Measurements from ENCODE around the gene SNED1.

Gene SNED1

DNA sequence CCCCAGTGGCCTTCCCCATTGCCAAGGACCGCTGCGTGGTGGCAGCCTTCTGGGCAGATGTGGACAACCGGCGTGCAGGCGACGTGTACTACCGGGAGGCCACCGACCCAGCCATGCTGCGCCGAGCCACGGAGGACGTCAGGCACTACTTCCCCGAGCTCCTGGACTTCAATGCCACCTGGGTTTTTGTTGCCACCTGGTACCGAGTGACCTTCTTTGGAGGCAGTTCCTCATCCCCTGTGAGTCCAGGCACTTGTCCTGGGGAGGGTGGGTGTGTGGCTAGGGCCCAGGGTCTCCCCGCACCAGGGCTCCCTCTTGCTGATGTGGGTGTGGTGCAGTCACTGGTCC lies 31.9 kb downstream of the SNED1 start:
- H3K4me3 ChIP-seq (ENCODE audit: low read length), result no peak overlapping the region
- DNase-seq (ENCODE audit: low read depth), result no peak
- TF ChIP-seq, protein P1, sequence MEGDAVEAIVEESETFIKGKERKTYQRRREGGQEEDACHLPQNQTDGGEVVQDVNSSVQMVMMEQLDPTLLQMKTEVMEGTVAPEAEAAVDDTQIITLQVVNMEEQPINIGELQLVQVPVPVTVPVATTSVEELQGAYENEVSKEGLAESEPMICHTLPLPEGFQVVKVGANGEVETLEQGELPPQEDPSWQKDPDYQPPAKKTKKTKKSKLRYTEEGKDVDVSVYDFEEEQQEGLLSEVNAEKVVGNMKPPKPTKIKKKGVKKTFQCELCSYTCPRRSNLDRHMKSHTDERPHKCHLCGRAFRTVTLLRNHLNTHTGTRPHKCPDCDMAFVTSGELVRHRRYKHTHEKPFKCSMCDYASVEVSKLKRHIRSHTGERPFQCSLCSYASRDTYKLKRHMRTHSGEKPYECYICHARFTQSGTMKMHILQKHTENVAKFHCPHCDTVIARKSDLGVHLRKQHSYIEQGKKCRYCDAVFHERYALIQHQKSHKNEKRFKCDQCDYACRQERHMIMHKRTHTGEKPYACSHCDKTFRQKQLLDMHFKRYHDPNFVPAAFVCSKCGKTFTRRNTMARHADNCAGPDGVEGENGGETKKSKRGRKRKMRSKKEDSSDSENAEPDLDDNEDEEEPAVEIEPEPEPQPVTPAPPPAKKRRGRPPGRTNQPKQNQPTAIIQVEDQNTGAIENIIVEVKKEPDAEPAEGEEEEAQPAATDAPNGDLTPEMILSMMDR (conservative IDR thresholded peaks at IDR 0.05; ENCODE audit: low read depth, low read length), result no peak

DNA sequence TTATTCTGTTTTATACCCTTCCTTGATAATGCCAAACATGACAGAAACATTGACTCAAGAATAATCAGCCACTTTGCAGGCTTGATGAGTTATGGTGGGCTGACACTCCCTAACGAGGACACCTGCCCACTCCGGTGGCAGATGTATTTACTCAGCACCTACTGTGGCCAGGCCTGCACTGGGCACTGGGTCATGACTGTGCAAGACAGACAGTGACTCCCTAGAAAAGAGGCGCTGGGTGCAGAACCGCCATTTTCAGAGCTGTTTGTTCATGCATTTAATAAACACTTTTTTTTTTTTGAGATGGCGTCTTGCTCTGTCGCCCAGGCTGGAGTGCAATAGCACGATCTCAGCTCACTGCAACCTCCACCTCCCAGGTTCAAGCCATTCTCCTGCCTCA lies 32.5 kb downstream of the SNED1 start:
- TF ChIP-seq, protein P1 (conservative IDR thresholded peaks at IDR 0.05; ENCODE audit: low read depth, low read length), result no peak
- no peak for DNase-seq (ENCODE audit: low read depth)
- no peak overlapping the region for H3K4me3 ChIP-seq (ENCODE audit: low read length)

DNA sequence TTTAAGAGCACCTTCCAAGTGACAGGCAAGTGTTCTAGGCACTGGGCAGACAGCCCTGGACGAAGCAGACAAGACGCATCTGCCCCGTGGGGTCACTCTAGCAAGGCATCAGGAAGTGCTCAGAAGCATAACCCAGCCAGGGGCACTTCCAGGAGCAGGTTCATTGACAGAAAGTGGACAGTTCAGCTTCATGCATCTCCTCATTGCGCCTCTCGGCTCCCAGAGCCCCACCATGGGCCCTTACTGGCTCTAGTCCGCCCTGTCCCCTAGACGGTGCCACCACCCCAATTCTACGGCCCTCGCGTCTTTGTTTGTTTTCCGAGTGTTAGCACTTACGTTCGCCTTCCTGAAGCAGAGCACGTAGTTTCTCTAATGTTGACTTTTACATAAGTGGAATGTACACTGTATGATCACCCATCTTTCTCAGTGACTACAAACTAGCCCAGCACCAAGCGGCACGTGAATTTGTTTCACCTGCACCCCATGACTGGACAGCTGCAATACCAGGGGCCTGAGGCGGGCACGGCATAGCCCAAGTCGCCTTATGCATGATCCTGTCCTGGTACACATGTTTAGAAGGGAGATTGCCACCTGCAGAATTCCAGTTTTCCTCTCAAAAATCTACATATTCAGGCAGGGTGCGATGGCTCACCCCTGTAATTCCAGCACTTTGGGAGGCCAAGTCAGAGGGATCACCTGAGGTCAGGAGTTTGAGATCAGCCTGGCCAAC lies 33.2 kb downstream of the SNED1 start:
- no peak for DNase-seq (ENCODE audit: low read depth)
- TF ChIP-seq, protein P1 (conservative IDR thresholded peaks at IDR 0.05; ENCODE audit: low read depth, low read length), result no peak
- no peak overlapping the region for H3K4me3 ChIP-seq (ENCODE audit: low read length)

DNA sequence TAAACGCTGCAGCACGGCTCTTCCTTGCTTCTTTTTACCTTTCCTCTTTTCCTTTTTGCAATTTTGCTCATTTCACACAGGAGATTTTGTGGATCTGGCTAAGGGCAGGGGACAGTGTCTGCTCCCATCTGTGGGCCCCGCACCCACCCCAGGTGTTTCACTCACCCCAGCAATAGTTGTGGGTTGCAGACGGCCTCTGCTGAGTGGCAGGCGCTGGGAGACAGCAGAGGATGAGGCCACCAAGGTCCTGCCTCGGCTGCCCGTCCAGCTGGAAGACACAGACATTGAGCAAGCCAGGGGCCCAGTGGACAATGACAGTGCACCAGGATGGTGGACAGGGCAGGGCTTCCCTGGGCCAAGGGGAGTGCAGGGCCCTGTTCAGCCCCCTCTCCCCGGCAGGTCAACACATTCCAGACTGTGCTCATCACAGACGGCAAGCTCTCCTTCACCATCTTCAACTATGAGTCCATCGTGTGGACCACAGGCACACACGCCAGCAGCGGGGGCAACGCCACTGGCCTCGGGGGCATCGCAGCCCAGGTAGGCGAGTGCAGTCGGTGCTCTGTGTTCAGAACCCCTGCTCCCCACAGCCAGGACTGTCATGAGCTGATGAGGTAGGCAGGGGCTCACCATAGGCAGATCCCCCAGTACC lies 35.0 kb downstream of the SNED1 start:
- TF ChIP-seq, protein P1 (conservative IDR thresholded peaks at IDR 0.05; ENCODE audit: low read depth, low read length), result no peak
- DNase-seq (ENCODE audit: low read depth), result no peak
- H3K4me3 ChIP-seq (ENCODE audit: low read length), result no peak overlapping the region

DNA sequence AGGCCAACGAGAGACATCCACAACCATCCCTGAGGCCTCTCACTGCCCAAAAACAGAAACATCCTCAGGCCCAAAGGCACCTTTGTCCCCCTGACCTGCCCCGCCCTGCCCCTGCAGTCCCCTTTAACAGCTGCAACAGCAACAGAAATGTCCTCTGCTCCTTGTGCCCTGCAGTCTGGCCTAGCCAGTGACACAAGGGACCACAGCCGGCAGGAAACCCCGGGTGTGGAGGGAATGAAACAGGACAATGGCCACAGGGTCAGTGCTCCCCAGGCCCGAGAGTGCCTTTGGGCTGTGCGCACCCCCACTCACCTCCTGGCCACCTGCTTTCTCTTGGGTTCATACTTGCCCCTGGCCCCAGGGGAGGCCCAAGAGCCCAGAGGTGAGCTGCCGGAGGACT lies 35.6 kb downstream of the SNED1 start:
- TF ChIP-seq, protein P1 (conservative IDR thresholded peaks at IDR 0.05; ENCODE audit: low read depth, low read length), result no peak
- no peak for DNase-seq (ENCODE audit: low read depth)
- no peak overlapping the region for H3K4me3 ChIP-seq (ENCODE audit: low read length)

DNA sequence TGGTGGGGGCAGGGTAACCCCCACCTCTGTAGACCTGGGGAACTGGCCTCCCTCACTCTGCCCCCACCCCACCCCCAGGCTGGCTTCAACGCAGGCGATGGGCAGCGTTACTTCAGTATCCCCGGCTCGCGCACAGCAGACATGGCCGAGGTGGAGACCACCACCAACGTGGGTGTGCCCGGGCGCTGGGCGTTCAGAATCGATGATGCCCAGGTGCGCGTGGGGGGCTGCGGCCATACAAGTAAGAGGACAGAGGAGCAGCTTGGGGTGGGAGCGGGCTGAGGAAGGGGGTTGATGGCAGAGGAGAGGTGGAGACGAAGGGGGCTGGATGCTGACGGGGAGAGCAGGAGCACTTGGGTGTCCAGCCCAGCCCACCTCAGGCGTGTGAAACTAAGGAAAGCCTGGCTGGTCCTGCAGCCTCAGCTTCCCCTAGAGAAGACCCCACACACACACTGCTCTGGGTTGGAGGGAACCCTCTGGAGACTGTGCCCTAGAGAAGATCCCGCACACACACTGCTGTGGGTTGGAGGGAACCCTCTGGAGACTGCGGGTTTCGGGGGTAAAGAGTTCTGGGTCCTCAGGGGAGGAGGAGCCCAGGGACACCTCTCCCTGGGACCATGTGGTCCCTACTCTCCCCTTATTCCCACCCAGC lies 36.2 kb downstream of the SNED1 start:
- TF ChIP-seq, protein P1 (conservative IDR thresholded peaks at IDR 0.05; ENCODE audit: low read depth, low read length), result no peak
- DNase-seq (ENCODE audit: low read depth), result no peak
- no peak overlapping the region for H3K4me3 ChIP-seq (ENCODE audit: low read length)
